ENCODE measurements around the gene SLC37A2.
A peak's percentile ranks its signal among the peaks of the same experiment; 100 is the strongest.
"Not testable (repeated sequence)": the region's sequence is repeated elsewhere in the genome, so short reads cannot be mapped to it uniquely, and the experiment has no call there.

Gene SLC37A2

DNA sequence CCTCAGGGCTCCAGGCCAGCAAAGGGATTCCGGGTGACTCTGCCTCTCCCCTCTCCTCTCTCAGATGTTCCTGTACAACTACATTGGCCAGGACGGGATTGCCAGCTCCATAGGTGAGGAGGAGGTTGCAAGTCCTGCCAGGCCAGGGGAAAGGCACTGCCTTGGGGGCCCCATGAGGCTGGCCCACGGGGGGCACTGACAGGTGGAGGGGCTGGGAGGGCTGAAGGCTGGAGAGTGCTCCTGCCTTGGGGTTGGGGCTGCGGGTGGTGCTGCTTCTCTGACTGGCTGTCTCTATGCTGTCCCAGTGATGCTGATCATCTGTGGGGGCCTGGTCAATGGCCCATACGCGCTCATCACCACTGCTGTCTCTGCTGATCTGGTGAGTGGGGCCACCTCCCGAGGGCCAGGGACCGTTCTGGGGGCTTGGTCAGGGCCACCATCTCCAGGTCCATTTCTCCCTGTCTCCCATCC, 21.7 kb downstream of the SLC37A2 start:
- DNase-seq: no peak

DNA sequence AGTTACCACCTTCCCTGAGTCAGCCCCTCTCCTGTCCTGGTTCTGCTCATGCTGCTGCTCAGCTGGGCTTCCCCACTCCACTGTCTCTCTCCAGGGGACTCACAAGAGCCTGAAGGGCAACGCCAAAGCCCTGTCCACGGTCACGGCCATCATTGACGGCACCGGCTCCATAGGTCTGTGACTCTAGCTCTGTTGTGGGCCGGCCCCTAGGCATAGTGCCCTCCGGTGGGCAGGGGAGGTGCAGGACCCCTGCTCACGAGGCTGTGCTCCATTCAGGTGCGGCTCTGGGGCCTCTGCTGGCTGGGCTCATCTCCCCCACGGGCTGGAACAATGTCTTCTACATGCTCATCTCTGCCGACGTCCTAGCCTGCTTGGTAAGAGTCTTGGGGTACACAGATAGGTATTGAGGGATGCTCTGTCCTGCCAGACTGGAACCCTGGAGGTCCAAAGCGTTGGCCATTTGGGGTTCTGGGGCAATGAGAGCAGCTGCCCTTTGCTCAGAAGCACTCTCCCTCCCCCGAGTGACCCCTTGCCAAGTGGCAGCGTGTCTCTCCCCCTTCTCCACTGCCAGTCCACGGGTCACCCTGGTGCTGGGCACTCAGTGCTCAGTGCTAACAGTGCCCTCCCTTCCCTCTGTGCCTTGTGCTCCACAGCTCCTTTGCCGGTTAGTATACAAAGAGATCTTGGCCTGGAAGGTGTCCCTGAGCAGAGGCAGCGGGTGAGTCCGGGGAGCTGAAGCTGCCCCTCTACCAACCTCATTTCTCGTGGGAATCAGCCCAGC, 22.4 kb downstream of the SLC37A2 start:
- no peak for DNase-seq

DNA sequence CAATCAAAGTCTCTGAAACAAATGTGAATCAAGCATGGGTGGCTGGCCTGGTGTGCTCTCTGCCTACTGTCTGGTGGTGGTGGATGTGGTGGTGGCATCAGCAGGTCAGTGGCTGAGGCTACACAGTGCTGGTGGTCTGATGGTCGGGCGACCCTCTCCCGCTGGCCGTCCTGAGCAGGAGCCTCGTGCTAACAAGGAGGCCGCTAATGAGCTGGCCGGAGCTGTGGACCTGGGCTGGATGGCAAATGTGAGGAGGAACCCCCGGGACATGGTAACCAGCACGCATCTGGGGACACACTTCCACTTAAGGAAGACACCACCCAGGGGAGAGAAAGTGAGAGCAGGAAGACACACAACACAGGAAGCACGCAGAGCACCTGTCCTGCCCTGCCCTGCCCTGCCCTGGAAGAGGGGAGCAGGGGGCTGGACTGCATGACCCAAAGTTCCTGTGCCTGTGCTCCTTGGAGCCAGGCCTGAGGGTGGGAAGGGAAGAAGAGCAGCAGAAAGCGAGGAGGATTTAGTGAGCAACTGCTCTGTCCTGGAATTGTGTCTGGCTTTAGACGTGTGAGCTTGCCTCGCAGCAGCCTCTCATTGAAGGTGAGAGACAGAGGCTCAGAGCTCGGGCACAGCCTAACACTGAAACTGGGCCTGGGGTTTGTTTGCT, 23.7 kb downstream of the SLC37A2 start:
- DNase-seq: no peak

GRCh38 chr11:125088123-125088522, 25.0 kb downstream of the SLC37A2 start:
- no peak for DNase-seq

GRCh38 chr11:125088576-125089455, 25.7 kb downstream of the SLC37A2 start:
- no peak for DNase-seq

GRCh38 chr11:125089481-125089880, 26.4 kb downstream of the SLC37A2 start:
- not testable (repeated sequence) for DNase-seq

- DNase-seq: not testable (repeated sequence)
Measured at GRCh38 chr11:125090151-125090550, 27.0 kb downstream of the SLC37A2 start.

GRCh38 chr11:125090816-125091215, 27.7 kb downstream of the SLC37A2 start:
- no peak for DNase-seq

DNA sequence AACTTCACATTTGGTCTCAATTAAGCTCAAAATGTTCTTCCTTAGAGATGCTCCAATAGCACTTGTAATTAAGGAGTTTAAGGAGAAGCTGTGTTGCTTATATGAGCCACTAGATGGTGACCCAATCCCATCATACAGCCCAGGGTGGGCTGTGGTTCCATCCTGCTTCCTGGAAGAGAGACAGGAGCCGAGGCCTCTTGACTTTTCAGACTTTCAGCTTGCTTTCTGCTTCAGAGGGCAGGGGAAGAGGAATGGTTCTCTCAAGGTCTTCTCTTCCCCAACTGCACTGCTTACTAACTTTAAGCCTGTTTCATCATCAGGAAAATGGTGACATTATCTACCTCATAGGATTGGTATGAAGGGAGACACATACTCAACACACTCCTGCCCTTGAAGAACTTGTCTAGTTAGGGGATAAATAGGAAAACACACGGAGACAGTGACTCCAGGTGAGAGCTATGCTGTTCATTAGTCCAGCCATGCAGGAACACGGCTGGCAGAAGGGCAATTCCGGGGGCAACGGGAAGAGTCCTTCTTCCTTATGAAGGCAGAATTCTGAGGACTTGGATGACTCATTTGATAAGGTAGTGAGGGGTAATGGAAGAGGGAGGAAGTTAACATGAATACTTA, 28.3 kb downstream of the SLC37A2 start:
- no peak for DNase-seq

DNA sequence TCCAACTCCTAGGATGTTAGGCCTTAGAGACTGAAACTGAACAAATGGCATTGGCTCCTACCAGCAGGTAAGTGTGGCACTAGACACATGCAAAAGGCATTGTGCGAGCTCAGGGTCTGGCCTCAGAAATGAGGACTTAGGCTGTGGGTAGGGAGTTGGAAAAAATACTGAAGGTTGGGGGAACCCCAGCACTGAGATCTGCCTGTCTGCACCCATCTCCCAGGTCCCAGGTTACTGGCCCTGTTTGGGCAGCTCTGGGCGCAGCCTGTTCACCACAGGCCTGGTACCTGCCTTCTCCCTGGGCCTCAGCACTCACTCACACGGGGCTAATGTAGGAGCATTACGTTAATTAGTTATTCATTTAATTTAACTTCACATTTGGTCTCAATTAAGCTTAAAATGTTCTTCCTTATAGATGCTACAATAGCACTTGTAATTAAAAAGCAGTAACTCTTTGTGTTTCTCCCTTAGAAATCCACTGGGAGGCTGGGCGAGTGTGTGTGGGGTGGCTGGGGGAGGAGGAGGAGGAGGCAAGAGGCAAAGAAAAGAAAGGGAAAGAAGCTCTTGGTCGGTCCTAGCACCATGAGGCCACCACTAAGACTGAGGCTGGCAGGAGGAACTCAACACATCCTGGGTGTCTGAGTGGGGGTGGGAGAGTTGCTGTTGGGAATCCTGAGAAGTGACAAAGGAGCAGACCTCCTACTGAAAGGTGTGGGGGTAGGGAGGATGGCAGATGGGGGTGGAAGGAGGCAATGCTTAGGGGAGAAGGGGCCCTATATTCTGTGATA, 29.0 kb downstream of the SLC37A2 start:
- DNase-seq: no peak

DNA sequence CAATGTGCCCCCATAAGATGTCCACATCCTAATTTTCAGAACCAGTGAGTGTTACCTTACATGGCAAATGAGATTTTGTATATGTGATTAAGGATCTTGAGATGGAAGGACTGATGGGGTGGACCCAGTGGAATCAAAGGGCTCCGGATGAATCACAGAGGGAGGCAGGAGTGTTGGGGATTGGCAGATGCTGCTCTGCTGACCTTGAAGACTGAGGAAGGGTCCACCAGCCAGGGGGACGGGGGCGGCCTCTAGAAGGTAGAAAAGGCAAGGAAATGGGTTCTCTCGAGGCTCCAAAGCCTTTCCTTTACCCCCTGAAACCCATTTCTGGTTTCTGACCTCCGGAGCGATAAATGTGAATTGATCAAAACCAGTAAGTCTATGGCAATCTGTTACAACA, 29.6 kb downstream of the SLC37A2 start:
- DNase-seq: no peak

DNA sequence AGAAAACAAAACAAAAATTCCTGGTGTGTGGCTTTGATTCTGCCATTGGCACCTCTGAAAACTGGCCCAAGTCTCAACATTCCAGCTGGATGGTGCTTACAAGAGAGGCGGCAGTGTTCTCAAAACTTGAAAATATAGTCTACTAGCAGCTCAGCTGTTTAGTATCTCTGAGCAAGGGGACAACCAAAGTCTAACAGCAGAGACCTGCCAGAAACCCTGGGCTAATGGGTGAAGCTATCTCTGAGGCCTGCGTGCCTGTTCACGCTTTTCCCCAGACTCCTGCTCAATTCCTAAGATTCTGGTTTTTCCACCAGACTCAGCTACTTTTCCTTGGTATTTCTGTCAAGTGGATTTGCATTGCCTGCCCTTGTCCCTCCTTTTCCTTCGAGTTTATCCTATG, 30.4 kb downstream of the SLC37A2 start:
- no peak for DNase-seq

- DNase-seq: no peak
Measured at GRCh38 chr11:125094731-125095130, 31.6 kb downstream of the SLC37A2 start.

- DNase-seq: no peak
Measured at GRCh38 chr11:125100136-125100535, 37.0 kb downstream of the SLC37A2 start.

- no peak for DNase-seq
Measured at GRCh38 chr11:125101596-125101995, 38.5 kb downstream of the SLC37A2 start.

- no peak for DNase-seq
Measured at GRCh38 chr11:125102025-125102424, 38.9 kb downstream of the SLC37A2 start.

GRCh38 chr11:125102510-125102909, 39.4 kb downstream of the SLC37A2 start:
- no peak for DNase-seq

- no peak for DNase-seq
Measured at GRCh38 chr11:125105926-125106325, 42.8 kb downstream of the SLC37A2 start.

- DNase-seq: no peak
Measured at GRCh38 chr11:125108469-125108868, 45.4 kb downstream of the SLC37A2 start.

GRCh38 chr11:125110506-125110905, 47.4 kb downstream of the SLC37A2 start:
- DNase-seq: no peak

DNA sequence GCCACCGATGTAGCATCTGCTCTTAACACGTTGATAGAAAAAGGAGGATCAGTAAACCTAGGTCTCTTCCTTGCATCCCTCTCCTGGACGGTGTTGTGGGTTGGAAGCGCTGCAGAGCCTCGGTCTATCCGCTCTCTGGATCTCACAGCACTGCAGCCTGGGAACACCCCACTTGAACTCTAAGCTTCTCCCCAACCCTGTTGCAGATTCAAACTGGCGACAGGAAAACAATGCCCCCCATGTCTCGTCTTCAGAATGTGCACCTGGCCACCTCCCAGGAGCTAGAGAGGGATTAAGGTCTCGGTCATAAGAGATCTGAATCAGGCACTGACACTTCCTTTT, 47.9 kb downstream of the SLC37A2 start:
- DNase-seq: peak; percentile 2

Data from T-helper 9 cell (primary cell).